Kidney epithelial cell (primary cell): ENCODE results near the gene MAD1L1. TPM values are rescaled to one million over a fixed set of nuclear protein-coding genes. Genes with fewer than 3 reads are reported as not detected.

Experiments used
- DNase-seq: peaks from one replicate; pipeline ENCODE4 v3.0.0-alpha.2; 2010; ENCODE audit warnings: low read depth
- H3K27me3 ChIP-seq: 2 replicates; pipeline ENCODE4 v1.6.0; 2011; ENCODE audit warnings: low read length; ENCODE audit not compliant: control insufficient read depth, insufficient read depth
- H3K36me3 ChIP-seq: 2 replicates; pipeline ENCODE4 v1.5.1; 2011; ENCODE audit warnings: low read length; ENCODE audit not compliant: control insufficient read depth, insufficient read depth
- H3K4me3 ChIP-seq: 2 replicates; pipeline ENCODE4 v1.5.1; 2011; ENCODE audit warnings: low read depth, mild to moderate bottlenecking, control low read depth, low read length
- CTCF ChIP-seq: IDR thresholded peaks from 2 replicates; pipeline ENCODE4 v1.5.1; 2011; ENCODE audit warnings: mild to moderate bottlenecking, moderate library complexity, low read length, control low read depth, inconsistent platforms; ENCODE audit not compliant: insufficient read depth, poor library complexity, severe bottlenecking
- total RNA-seq: library from RNA; depleted of rRNA; stranded (reverse); fragments of >200 nt; gene quantifications from 2 replicates; pipeline ENCODE4 v1.2.3, GENCODE V29; 2015

MAD1L1 gene
- total RNA-seq, 1 donor from 2014 or later = 61.2 TPM

GRCh38 chr7:1948887-1949680 is 283.7 kb downstream of the MAD1L1 start:
- no peak for TF ChIP-seq CTCF
- DNase-seq = no peak
- H3K36me3 ChIP-seq = no peaks in the 10 kb centered on the region

DNA sequence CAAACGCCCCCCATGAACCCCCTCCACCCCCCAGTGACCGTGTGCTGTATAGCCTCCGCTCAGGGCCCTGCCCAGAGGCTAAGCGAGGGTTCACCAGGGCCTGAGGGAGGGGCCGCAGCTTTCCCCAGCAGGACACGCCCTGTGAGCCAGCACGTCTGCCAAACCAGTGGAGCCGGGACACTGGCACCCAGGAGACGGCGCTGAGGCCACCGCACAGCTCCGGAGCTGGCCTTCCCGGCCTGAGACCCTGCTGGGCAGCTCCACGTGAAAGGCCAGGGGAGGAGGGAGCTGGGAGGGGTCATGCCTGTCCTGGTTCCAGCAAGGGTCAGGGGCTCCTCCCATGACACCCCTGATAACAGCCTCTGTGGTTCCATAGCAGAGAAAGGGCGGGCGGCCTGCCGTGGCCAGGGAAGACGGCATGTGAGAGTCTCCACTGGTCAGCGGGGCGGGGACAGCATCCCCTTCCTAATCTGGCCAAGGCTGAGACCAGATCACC is 284.4 kb downstream of the MAD1L1 start:
- H3K36me3 ChIP-seq = no peaks in the 10 kb centered on the region
- no peak for DNase-seq
- H3K27me3 ChIP-seq = peaks cover 2% of the 10 kb centered on the region
- no peak for TF ChIP-seq CTCF
- no peak overlapping the region for H3K4me3 ChIP-seq

More at GRCh38 chr7:1948887-1949680, 283.7 kb downstream of the MAD1L1 start:
- Histone ChIP-seq H3K4me3 (no peak overlapping the region), H3K27me3 (no peaks in the 10 kb centered on the region)

GRCh38 chr7:1947586-1948217 is 285.0 kb downstream of the MAD1L1 start:
- H3K4me3 ChIP-seq = no peak overlapping the region
- TF ChIP-seq CTCF = no peak
- H3K36me3 ChIP-seq = no peaks in the 10 kb centered on the region
- peaks cover 2% of the 10 kb centered on the region for H3K27me3 ChIP-seq
- no peak for DNase-seq

DNA sequence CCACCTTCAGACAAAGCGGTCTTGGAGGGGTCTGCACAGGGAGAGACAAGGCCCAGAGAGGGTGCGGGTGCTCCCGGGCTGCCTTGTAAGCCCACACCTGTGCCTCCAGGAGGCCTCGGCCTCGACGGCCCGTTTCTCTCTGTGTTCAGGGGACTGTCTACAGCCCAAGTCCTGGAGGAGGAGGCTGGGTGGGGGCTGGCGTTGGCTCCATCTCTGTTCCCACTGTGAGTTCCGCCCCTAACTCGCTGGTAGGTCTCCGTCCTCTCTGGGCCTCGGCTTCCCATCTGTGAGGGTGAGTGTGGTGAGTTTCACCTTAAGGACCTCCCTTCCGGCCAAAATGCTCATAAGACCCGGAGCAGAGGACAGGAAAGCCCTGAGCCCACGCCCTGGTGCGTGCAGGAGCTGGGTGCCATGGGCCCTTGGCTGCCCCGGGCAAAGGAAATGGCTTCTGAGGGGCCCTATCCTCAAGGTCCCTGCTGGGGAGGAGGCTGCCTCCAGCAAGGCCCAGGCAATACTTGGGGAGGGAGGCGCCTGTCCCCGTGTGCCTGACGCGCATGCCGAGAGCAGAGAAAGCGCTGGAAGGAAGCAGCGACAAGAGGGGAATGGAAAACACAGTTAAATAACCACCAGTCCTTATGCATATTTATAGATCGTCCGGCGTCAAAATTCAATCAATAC is 285.8 kb downstream of the MAD1L1 start:
- DNase-seq = no peak
- Histone ChIP-seq H3K27me3 (peaks cover 2% of the 10 kb centered on the region), H3K4me3 (no peak overlapping the region), H3K36me3 (no peaks in the 10 kb centered on the region)
- TF ChIP-seq CTCF = no peak

- H3K4me3 ChIP-seq = no peak overlapping the region
- no peaks in the 10 kb centered on the region for H3K36me3 ChIP-seq
- no peak for TF ChIP-seq CTCF
- no peak for DNase-seq
- peaks cover 2% of the 10 kb centered on the region for H3K27me3 ChIP-seq
These were observed 286.5 kb downstream of the MAD1L1 start for GRCh38 chr7:1946025-1946772.
